GM20431 (cell line): Measurements from ENCODE around the gene COL4A3.

Experiments
- in situ Hi-C: fragments of 300-500 bp; cut with MseI, MboI; formaldehyde crosslinking; loops from one replicate; pipeline ENCODE4 v1.15.0; 2020; ENCODE audit warnings: low sequenced_read_pairs; ENCODE audit not compliant: unreplicated experiment

The COL4A3 gene

GRCh38 chr2:227324995-227325838 lies 160.8 kb downstream of the COL4A3 start, which contains the start of gene MFF:
Gene MFF (plus strand): TSS chr2:227325251. CDS start chr2:227330666, 5,415 bp downstream.
- in situ Hi-C loops = no loop called here

- in situ Hi-C loops = no loop called here
Observed at GRCh38 chr2:227325839-227326195, 161.4 kb downstream of the COL4A3 start.

- in situ Hi-C loops = no loop called here
Observed at GRCh38 chr2:227326783-227327182, 162.4 kb downstream of the COL4A3 start.

- in situ Hi-C loops = no loop called here
Observed at GRCh38 chr2:227335713-227336112, 171.3 kb downstream of the COL4A3 start.

- in situ Hi-C loops = no loop called here
Observed at GRCh38 chr2:227337442-227337841, 173.0 kb downstream of the COL4A3 start.

- in situ Hi-C loops = no loop called here
Observed at GRCh38 chr2:227339098-227339599, 174.7 kb downstream of the COL4A3 start.

- in situ Hi-C loops = no loop called here
Observed at GRCh38 chr2:227340106-227340505, 175.7 kb downstream of the COL4A3 start.

GRCh38 chr2:227341553-227341952 lies 177.1 kb downstream of the COL4A3 start:
- in situ Hi-C loops = no loop called here

- in situ Hi-C loops = no loop called here
Observed at GRCh38 chr2:227344231-227344630, 179.8 kb downstream of the COL4A3 start.

GRCh38 chr2:227347117-227347516 lies 182.7 kb downstream of the COL4A3 start:
- in situ Hi-C loops = no loop called here

GRCh38 chr2:227348324-227348723 lies 183.9 kb downstream of the COL4A3 start:
- in situ Hi-C loops = no loop called here

GRCh38 chr2:227349989-227350612 lies 185.7 kb downstream of the COL4A3 start:
- in situ Hi-C loops = no loop called here

GRCh38 chr2:227351639-227352038 lies 187.2 kb downstream of the COL4A3 start:
- in situ Hi-C loops = no loop called here

GRCh38 chr2:227360351-227360750 lies 195.9 kb downstream of the COL4A3 start:
- in situ Hi-C loops = no loop called here

- in situ Hi-C loops = no loop called here
Observed at GRCh38 chr2:227363756-227364155, 199.3 kb downstream of the COL4A3 start.
